Cardiac fibroblast (primary cell): ENCODE results near the gene FLT4.

Experiments
- DNase-seq, 2 donors: peaks; one replicate each; pipeline versions ENCODE4 v3.0.0 to v3.0.0-alpha.2; 2010; ENCODE audit warnings: low read depth in 2 of 2
- H3K4me3 ChIP-seq, 2 donors: replicated peaks in 1 of 2; 1 replicate in 1 of 2; 2 replicates in 1 of 2; pipeline ENCODE4 v1.5.1; 2011; ENCODE audit warnings: low read depth in 2 of 2, low read length in 2 of 2, mild to moderate bottlenecking in 2 of 2, moderate library complexity in 1 of 2
- TF ChIP-seq, protein P1 (sequence below): IDR thresholded peaks from one replicate; pipeline ENCODE4 v1.5.1; 2011; ENCODE audit warnings: low read depth, mild to moderate bottlenecking, low read length, inconsistent platforms

FLT4 gene

DNA sequence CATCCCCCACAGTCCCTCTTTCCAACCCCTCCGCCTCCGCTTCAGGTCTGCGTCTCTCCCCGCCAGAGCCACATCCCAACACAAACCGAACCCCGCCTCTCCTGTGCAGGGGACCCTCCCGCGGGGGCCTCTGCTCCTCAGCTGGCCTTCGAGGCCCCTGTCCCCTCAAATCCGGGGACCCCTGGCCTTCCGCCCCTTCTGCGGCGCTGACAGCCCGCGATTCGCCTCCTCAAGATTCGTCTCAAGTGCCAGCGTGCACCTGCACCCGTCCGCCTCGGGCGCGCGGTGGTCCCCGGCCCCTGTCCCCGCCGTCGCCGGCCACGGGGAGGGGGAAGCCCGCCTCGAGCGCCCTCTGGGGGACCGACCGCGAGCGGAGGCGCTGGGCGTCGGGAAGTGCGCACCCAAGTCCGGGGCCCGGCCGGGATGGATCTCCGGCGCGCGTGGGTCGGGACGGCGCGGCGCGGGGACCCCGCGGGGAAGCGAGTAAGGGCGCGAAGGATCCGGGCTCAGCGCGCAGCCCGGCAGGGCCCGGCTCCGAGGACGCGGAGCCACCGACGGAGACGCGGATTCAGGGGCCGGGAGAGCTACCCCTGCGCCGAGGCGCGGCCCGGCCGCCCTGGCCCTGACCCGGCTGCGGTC is 623 bp downstream of the FLT4 start:
- TF ChIP-seq, protein P1, sequence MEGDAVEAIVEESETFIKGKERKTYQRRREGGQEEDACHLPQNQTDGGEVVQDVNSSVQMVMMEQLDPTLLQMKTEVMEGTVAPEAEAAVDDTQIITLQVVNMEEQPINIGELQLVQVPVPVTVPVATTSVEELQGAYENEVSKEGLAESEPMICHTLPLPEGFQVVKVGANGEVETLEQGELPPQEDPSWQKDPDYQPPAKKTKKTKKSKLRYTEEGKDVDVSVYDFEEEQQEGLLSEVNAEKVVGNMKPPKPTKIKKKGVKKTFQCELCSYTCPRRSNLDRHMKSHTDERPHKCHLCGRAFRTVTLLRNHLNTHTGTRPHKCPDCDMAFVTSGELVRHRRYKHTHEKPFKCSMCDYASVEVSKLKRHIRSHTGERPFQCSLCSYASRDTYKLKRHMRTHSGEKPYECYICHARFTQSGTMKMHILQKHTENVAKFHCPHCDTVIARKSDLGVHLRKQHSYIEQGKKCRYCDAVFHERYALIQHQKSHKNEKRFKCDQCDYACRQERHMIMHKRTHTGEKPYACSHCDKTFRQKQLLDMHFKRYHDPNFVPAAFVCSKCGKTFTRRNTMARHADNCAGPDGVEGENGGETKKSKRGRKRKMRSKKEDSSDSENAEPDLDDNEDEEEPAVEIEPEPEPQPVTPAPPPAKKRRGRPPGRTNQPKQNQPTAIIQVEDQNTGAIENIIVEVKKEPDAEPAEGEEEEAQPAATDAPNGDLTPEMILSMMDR: no peak
- no peak overlapping the region for H3K4me3 ChIP-seq

DNA sequence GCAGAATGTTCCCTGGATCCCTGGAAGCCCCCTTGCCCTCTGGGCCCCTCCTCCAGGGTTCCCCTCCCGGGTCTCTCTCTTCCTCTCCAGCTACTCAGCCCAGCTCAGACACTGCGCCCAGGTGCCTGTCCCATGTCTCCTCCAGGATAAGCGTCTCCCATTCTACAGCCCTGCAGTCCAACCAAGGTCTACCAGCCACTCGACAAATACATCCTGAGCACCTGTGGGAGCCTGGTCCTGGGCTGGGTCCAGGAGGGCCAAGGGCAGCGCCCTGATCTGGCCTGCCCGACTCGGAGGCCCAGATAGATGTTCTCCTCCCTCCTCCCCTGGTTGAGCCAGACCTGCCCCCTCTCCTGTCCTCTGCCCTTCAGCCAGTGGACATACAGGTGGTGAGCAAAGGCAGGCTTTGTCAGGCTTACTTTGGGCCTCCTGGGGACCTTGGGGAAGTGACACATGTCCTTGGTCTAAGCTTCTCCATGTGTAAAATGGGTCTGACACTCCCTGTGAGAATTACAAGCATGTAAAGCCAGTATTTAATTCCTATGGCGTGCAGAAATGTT is 1.4 kb downstream of the FLT4 start:
- TF ChIP-seq, protein P1: no peak

More for the DNA sequence above, 623 bp downstream of the FLT4 start:
- no peak for DNase-seq

DNA sequence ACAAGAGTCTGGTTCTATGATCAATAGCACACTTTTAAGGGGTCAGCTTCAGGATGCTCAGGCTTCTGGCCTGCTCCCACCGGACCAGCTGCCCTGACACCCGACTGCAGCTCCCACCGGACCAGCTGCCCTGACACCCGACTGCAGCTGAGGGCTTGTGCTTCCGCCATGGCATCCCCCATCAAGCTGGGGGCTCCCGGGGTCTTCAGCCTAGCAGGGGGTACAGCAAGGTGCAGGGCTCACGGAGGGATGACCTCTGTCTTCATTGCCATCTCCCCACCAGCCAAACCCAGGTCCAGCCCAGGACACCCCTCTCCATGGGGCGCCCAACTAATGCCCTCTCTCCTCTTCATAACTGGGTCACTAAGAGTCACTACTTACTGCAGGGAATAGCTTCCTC is 1.9 kb downstream of the FLT4 start:
- DNase-seq: no peak
- H3K4me3 ChIP-seq: no peak overlapping the region
- TF ChIP-seq, protein P1: no peak

More for the DNA sequence above, 1.4 kb downstream of the FLT4 start:
- no peak for DNase-seq
- no peak overlapping the region for H3K4me3 ChIP-seq

DNA sequence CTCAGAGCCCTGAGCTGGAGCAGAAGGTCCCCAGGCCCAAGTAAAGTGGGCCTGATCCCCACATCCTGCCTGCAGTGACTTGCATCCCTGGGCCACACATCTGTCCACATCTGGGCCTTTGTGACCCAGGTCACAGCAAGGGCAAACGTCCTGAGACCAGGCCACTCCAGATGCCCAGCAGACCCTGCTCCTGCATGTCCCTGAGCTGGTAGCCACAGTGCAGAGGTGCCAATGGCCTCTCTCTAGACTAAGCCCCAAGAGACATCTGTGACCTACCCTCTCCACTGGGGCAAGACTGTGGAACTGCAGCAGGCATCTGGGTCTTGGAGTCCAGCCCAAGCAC is 2.5 kb downstream of the FLT4 start:
- TF ChIP-seq, protein P1: no peak
- DNase-seq: no peak
- H3K4me3 ChIP-seq: no peak overlapping the region

DNA sequence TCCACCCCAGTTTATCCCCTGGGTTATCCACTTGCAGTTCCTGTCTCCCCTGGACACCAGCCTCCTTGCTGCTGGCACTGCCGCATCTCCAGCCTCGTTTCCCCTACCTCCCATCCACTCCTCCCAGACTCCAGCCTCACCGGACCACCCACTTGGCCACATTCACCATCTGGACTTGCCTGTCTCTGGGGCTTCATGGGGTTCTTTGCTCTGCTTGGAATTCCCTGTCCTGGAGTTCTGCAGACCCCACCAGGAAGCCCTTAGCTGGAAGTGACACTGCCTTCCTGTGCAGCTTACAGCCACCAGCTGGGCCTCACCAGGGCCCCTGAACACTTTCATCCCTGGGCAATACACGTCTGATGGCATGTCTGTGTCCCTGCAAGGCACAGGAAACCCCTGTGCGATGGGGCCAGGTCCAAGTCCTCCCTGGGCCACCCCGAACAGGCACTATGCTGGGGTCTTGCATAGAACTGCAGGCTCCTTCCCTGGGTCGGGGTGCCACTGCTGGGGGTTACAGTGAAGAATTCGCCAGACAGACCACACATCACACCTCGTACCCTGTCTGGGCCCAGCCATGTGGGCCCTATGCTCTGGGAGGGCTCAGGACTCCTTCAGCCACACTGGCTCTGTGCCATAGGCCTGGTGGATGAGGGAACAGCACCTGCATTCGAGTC is 3.0 kb downstream of the FLT4 start:
- TF ChIP-seq, protein P1: no peak
- DNase-seq: no peak
- no peak overlapping the region for H3K4me3 ChIP-seq

DNA sequence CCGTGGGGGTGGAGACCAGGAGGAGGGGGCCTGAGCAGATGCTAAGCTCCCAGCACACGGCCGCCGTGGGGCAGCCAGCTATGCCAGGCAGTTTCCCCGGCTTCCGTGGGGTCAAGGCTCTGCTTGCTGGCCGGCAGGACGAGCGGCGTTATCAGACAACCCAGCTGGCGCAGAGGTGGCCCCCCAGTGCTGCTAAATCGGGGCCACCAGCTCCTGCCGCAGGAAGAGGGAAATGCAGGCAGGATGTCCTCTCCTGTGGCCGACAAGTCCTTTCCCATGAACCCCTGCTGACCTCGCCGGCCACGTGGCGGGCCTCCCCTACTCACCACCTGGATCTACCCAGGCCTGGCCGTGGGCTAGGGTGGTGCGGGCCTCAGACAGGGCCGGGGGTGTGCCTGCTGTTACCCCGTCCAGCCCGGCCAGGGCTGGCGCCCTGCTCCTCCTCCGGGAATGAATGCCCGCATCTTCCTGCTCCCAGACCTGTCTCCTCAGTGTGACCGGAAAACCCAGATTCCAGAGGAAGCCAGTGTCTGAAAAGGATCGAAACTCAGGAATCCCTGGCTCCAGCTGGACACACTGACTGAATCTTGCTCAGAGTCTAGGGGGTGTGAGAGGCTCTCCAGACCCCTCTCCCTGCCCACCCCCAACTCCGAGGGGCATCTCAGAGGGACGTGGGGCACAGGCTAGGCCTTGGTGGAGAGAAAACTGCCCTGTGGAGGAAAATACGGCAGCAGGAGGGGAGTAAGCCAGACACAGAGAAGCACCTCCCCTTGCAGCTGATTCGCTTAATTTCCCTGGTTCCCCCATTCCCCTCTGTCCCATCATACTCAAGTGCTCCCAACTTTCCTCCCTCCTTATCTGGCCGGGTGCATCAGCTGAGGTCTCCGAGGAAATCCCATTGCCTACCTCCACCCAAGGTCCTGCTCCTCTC is 3.9 kb downstream of the FLT4 start:
- no peak overlapping the region for H3K4me3 ChIP-seq
- TF ChIP-seq, protein P1: no peak
- no peak for DNase-seq
